ENCODE data around the gene RRP1B. TPM values are rescaled to one million over a fixed set of nuclear protein-coding genes. Genes with fewer than 3 reads are reported as not detected.

The RRP1B gene
- total and polyA plus RNA-seq, 2 of the 13 experiments (the other 11 are each of a cell fraction or from before 2014, with no cell fraction given), result 16.3 to 46.2 TPM

GRCh38 chr21:43665879-43666278 lies 6.5 kb downstream of the RRP1B start:
- no peak overlapping the region for H3K4me3 ChIP-seq (replicated peaks in 1 of 3; ENCODE audit: insufficient read depth in 1 of 3, low read depth in 2 of 3, low read length in 3 of 3)
- WGBS (ENCODE audit: low lambda C conversion rate), result 86% methylated on average over 4 of the region's 4 CpGs
- H3K79me2 ChIP-seq (ENCODE audit: insufficient read depth, low read length), result peaks cover 85% of the 10 kb centered on the region
- POLR2A ChIA-PET, result no interaction called here
- peaks cover 8% of the 10 kb centered on the region for H4K20me1 ChIP-seq (ENCODE audit: insufficient read depth, low read length)
- TF ChIP-seq ATF5 (CRISPR knock-in tag; IDR thresholded peaks at IDR 0.05; ENCODE audit: low read depth) (no peak), SIN3A (IDR thresholded peaks at IDR 0.05; ENCODE audit: borderline replicate concordance, low read depth, low read length) (no peak), ZNF407 (CRISPR knock-in tag; IDR thresholded peaks at IDR 0.05; ENCODE audit: not compliant biosample characterization) (no peak), ZNF619 (CRISPR knock-in tag; IDR thresholded peaks at IDR 0.05) (no peak), MAFK (conservative IDR thresholded peaks at IDR 0.05 in 1 of 2, IDR thresholded peaks at IDR 0.05 in 1 of 2; ENCODE audit: low read length in 2 of 2) (peak; percentile 59 to 68), ZFP62 (CRISPR knock-in tag; IDR thresholded peaks at IDR 0.05) (no peak), SRF (IDR thresholded peaks at IDR 0.05; ENCODE audit: low read depth, low read length) (no peak), NKX3-1 (CRISPR knock-in tag; IDR thresholded peaks at IDR 0.05) (no peak), KDM4B (CRISPR knock-in tag; IDR thresholded peaks at IDR 0.05) (no peak), IRX3 (CRISPR knock-in tag; IDR thresholded peaks at IDR 0.05; ENCODE audit: borderline replicate concordance, low read depth) (no peak), MAFF (IDR thresholded peaks at IDR 0.05; ENCODE audit: low read depth, low read length) (peak; percentile 42; the same call in 1 of the 2 replicates)
- in situ Hi-C loops (cut with HindIII; ENCODE audit: extremely low pct_ligation_motif_present, low pct_unique_long_range_greater_than_20kb), result no loop called here
- intact Hi-C loops (cut with micrococcal nuclease; ENCODE audit: unreplicated experiment), result no loop called here
- no peak overlapping the region for H3K4me2 ChIP-seq (ENCODE audit: low read depth, low read length)
- H3K27ac ChIP-seq (ENCODE audit: extremely low read length, insufficient read depth, low read length), result no peak overlapping the region
- no peaks in the 10 kb centered on the region for H3K9me3 ChIP-seq (ENCODE audit: low read length)
- no peak overlapping the region for H3K9ac ChIP-seq (ENCODE audit: insufficient read depth, low read depth, low read length)
- ATAC-seq, result no peak
- BruUV-seq (replicated peaks), result no TSS peak
- no peaks in the 10 kb centered on the region for H3K27me3 ChIP-seq (ENCODE audit: control insufficient read depth in 1 of 2, insufficient read depth in 2 of 2, low read length in 2 of 2)
- no peak for DNase-seq (ENCODE audit: low spot score)
- FAIRE-seq, result no peak
- peaks cover 11 to 66% of the 10 kb centered on the region in 2 experiments for H3K36me3 ChIP-seq (replicated peaks in 1 of 2; ENCODE audit: control insufficient read depth in 1 of 2, insufficient read depth in 2 of 2, low read length in 2 of 2)
- H2AFZ ChIP-seq (ENCODE audit: low read length), result no peak overlapping the region
- H3K4me1 ChIP-seq (ENCODE audit: insufficient read depth, low read length), result peaks cover 48% of the 10 kb centered on the region
- CTCF ChIA-PET (ENCODE audit: low intra/inter-chr PET ratio, low total read pairs), result no interaction called here
